NCI-H146 (cell line): ENCODE results near the gene RRN3.
"Not testable (repeated sequence)": the region's sequence is repeated elsewhere in the genome, so short reads cannot be mapped to it uniquely, and the experiment has no call there.

Experiments
- DNase-seq: peaks from one replicate; lab custom pipeline; 2025; lab: John Stamatoyannopoulos, UW

RRN3 gene, protein sequence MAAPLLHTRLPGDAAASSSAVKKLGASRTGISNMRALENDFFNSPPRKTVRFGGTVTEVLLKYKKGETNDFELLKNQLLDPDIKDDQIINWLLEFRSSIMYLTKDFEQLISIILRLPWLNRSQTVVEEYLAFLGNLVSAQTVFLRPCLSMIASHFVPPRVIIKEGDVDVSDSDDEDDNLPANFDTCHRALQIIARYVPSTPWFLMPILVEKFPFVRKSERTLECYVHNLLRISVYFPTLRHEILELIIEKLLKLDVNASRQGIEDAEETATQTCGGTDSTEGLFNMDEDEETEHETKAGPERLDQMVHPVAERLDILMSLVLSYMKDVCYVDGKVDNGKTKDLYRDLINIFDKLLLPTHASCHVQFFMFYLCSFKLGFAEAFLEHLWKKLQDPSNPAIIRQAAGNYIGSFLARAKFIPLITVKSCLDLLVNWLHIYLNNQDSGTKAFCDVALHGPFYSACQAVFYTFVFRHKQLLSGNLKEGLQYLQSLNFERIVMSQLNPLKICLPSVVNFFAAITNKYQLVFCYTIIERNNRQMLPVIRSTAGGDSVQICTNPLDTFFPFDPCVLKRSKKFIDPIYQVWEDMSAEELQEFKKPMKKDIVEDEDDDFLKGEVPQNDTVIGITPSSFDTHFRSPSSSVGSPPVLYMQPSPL

DNA sequence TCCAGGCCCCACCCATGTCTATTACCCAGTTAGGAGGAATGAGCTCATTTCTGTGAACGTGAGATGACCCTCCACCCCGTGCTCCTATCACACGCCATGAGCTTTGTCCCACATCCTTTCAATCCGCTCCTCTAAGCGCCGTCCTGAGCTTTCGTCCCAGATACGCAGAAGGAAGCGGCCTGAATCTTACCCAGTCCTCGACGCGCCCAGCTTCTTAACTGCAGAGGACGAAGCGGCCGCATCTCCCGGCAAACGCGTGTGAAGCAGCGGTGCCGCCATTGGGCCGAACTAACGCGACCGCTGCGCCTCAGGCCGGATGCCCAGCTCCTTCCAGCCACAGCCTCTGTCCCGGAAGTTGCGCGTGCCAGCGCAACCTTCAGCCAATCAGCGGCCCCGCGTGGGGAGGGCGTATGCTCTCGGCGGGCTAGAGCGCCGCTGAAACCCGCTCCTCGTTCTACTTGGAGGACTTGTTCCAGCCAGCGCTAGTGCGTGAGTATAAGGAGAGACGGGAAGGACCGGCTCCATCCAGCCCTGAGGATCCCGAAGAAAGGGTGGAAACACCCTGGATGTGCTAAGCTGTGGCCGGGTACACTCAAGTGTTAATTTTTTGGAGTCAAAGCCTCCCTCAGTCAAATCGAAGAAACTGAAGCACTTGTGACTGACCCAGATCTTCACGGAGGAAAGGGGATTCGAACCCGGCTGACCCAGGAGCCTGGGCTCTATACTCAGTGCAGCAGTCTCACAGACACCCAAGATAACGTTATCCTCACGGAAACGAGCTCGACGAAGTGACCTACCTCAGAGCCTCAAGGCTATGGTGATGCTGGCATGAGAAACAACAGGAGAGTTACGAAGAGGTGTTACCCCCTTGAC is at the start of gene RRN3:
RRN3 (minus strand) TSS at position 318 of the 873 bp plus-strand sequence; CDS start at position 279, 39 bp downstream.
- peak; percentile 96 for DNase-seq

DNA sequence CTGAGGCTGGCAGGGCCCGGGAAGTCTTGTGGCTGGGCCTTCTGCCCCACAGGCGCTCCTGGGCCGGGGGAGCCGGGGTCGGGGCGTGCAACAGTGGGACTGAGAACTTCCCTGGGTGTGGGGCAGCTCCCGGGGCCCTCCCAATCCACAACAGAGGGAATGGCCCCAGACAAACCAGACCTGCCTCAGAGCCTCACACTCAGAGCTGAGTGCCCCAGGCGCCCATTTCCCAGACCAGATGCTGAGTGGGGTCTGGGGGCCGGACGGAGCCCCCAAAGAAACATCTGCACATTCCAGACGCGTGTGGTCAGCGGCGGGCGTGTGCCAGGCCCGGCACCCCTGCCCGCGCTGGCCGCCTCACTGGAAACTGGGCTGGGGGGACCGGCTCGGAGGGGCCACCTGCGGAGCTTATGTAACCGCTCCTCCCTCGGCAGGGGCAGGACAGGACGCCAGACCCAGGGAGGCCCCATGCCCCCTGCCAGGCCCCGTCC is 49.6 kb upstream of the RRN3 start:
- not testable (repeated sequence) for DNase-seq

DNA sequence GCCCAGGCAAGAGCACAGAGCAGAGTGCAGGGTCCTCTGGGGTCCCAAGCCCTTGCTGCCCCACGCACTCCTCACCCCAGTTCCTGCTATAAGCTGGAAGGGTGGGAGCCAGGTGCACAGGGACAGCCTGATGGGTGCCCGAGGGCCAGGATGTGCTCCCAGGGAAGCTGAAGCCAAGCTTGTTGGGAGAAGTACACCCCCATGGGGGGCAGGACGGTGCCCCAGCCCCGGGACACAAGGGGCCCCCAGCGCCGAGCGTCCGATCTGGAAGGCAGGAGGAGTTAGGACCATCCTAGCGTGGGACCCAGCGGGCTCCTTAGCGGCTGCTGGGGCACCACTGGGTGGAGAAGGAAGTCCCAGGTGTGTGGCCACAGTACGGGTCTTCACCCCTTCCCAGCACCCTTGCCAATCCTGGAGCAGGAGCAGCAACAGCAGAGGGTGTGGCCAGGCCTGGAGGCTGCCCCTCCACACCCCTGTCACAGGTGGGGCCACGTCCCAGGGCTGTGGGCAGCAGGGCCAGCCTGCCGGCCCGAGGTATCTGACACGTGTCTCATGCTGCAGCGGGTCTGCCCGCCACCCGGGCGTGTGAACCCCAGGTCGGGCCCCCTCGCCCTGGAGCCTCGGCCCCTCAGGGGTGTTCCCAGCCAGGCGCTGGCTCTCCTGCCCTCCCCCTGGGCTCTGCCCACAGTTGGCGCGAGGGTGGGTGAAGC is 49.0 kb upstream of the RRN3 start:
- DNase-seq, result not testable (repeated sequence)

DNA sequence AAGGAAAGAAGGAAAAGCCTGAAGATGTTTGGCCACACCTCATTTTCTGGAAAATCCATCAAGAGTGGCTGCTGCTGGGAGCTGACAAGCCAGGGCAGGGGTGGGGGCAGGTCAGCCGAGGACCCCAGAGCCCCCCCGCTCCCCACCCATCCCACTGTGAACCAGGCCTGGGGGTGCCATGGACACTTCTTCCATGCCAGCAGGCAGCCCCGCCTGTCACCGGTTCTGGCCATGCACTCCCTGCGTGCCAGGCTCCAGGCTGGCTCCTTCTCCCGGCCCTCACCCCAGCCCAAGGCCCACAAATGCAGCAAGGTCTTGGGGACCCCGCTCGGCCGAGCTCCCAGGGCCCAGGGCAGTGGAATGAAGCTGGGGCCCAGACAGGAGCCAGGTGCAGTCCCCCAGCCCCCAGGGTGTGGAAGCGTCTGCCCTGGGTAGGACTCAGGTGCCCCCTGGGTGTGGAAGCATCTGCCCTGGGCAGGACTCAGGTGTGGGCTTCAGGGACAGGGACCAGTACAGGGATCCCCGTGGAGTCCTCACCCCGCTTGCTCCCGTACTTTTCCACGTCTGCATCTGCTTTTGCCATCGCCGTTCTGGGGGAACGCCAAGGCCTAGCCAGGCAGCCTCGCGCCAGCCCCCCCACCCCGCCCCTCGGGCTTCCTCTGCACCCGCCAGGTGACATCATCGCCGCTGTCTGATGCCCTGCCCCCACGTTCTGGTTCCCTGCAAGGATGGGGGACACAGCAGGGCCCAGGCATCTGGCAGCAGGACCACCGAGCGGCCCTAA is 48.2 kb upstream of the RRN3 start:
- DNase-seq, result not testable (repeated sequence)

DNA sequence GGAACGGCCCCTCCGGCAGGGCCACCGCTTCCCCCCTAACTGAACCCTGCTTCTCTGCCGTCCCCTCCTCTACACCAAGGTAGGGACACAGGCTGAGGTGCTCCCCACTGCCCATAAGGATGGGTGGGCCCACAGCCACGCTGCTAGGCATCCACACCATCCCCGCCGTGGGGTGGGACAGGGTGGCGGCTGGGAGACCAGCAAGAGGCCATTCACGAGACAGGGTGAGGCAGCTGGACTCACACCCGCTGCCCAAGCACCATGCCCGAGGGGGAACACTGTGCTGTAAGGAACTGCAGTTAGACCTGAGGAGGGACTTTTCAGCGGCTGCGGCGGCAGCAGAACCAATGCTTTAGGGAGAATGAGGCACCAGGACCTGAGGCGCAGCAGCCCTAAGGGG is 47.5 kb upstream of the RRN3 start:
- DNase-seq, result no peak

DNA sequence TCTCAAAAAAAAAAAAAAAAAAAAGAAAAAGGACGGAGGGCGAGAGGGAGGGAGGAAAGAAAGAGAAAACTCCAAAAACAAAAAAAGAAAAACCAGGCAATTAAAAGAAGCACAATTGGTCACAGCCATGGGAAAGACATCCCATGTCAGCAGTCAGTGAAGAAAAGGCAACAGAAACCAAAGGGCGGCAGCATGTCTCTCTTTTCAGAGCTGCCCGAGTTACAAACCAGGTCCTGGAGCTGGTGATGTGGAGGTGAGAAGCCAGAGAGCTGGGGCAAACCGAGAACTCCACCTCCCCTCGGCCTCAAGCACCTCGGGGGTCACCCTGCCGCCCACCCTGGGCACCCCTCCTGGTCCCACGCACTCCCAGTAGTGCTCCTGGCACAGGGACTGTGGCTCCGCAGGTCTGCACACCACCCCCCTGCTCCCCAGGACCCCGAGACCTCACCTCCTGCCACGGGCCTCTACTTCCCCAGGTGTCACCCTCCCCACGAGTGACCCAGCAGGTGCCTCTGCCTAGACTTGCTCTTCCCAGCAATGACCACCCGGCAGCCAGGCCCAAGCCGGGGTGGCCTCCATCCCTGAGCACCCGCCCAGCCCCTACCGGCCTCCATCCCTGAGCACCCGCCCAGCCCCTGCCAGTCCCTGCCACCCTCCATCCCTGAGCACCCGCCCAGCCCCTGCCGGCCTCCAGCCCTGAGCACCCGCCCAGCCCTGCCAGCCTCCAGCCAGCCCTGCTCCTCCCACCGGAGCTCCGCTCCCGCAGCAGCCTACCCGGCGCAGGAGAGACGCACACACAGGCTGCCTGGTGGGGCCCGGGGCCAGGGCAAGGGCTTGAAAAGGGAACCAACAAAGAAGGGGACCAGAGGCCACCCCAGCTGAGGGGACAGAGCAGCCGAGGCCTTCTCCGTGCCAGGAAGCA is 46.6 kb upstream of the RRN3 start:
- not testable (repeated sequence) for DNase-seq

DNA sequence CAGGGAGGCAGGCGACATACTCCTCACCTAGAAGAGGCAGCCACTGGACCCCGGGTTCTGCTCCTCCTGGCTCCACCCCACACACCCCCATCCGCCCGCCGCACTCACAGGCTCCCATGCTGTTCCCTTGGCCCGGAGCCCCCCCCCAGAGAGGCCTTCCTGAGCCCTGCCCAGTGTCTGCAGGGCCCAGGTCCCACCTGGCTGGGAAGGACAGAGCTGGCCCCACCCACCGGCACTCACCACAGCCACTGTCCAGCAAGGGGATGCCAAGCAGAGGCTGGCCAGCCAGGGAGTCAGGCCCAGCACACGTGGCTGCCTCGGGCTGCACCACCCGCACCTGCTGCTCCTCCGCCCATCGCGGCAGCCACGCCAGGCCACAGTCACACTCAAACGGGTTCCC is 43.4 kb upstream of the RRN3 start:
- not testable (repeated sequence) for DNase-seq

DNA sequence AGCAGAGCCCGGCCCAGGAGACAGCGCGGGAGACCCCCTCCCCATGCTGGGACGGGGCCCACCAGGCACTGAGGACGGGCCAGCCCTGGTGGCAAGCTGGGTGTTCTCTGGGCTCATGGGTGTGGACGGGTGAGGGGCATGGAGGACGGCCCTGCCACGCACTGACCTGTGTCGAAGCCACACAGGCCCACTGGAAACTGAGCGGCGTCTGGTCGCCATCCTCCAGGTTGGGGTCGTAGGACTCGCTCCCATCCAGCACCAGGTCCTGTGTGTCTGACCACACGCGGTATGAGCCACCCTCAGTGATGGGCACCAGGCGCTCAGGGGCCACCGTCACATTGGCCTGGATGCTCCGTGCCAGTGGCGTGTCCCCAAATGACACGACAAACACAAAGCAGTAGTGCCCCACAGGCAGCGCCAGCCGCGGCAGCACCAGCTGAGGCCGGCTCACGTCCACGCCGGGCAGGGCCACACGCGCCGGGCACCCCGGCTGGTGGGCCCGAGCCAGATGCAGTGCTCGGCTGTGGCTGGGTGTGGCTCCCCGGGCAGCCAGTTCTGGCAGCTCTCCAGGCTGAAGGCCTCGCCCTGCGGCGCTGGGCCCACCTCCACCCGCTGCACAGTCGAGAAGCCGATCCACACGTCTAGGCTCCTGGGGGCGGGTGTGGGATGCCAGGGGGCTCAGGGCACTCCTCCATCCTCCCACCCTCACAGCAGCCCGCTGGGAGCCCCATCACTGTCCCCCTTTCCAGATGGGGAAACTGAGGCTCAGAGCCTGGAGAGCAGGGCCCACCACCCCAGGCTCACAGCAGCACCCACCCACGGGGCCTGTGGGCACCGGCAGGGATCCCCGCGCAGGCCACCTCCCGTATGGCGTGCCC is 41.6 kb upstream of the RRN3 start:
- not testable (repeated sequence) for DNase-seq

DNA sequence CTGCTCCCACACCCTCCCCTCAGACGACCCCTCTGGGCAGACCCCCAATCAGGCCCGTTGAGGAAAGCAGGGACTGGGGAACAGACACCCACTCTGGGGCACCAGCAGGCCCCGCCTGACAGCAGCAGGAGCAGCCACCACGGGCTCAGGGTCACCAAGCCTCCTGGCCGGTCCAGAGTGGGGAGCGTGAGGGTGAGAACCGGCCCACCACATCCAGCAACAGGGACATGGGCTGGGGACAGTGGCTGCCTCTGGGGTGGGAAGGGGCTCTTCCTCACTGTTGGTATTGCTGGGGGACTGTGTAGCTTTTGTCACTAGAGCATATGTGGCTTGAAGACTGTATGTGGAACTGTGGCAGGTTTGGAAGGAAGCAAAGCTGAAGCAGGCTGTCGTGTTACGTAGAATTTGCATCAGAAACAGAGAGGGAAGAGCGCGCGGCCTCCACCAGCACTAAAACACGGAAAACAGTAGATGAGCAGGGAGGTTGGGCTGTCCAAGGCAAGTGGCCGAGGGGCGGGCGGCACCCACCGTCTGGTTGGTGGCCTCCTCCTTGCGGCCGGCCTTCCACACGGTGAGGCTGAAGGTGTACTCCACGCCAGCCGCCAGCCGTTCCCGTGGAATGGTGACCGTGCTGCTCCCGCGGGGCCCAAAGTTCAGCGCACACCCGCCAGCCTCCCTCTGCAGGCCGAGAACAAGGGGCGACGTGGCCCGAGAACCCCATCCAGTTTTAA is 40.8 kb upstream of the RRN3 start:
- DNase-seq, result not testable (repeated sequence)

DNA sequence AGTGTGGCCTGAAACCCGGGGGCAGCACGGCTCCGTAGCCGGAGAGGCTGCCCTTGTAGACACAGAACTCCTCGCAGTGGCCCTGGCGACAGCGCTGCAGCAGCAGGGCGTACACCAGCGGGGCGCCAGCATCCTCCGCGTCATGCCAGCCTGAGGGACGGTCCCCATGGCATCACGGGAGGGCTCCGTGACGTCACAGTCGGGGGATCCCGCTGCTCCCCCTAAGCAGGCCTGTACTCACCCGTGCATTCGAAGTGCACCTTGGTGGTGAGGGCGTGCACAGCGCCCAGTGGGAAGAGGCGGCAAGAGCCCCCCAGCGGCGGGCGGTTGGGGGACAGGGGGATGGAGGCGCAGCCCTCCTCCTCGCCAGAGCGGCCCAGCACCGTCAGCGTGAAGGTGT is 39.5 kb upstream of the RRN3 start:
- not testable (repeated sequence) for DNase-seq

DNA sequence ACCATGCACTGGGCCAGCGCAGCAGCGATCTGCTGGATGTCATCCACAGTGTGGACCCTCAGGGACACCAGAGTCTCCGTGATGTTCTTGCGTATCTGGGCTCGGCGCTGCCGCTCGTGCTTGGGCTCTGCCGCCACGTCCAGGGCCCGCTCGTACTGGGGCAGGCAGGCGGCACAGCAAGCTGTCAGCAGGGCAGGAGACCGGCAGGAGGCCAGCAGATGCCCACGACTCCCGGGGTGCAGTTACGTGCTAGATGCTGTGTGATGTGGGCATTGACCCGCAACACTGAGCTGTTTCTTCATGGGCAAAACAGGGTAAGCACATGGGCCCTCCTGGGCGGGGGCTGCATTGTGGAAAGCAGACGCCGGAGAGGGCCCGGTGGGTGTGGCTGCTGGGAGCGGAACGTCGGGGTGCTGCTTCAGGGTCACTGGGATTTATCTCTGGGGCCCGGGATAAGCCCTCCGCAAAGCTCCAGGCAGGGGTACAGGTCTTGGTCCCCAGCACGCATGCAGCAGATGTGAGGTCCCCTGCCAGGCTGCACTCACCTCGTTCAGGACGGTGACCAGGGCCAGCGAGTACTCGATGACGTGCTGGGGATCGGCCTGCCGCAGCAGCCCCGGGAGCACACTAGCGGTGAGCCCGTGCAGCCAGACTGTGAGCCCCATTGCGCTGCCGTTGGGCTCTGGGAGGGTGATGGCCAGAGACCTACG is 38.8 kb upstream of the RRN3 start:
- not testable (repeated sequence) for DNase-seq

DNA sequence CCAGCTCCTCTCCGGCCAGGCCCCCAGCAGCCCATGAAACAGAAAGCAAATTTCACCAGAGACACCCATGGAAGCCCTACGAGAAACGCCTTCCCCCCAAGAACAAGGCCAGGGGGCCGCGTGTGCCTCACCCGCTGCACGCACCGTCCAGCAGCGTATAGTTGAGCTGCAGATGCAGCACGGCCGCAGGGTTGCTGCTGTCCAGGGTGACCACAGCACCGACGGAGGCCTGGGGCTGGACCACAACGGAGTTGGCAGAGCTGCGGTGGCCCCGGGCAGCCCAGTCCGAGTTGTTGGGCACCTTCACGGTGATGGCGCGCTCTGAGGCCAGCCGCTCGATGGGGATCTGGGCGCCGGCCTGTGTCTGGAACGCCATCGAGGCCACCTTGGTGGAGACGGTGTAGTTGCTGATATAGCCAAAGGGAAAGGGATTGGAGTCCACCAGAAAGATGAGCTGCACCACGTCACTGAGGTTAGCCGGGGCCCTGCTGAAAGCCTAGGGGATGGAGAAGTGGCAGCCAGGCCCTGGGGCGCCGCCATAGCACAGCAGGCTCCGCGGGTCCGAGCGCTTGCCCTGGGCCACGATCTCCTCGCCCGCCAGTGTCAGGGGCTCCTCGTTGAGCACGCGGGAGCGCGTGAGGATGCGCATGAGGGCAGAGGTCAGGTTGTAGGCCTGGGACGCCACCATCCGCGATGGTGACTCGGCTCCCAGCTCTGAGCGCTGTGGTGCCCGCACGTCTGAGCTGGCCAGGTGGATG is 37.0 kb upstream of the RRN3 start:
- DNase-seq, result not testable (repeated sequence)

DNA sequence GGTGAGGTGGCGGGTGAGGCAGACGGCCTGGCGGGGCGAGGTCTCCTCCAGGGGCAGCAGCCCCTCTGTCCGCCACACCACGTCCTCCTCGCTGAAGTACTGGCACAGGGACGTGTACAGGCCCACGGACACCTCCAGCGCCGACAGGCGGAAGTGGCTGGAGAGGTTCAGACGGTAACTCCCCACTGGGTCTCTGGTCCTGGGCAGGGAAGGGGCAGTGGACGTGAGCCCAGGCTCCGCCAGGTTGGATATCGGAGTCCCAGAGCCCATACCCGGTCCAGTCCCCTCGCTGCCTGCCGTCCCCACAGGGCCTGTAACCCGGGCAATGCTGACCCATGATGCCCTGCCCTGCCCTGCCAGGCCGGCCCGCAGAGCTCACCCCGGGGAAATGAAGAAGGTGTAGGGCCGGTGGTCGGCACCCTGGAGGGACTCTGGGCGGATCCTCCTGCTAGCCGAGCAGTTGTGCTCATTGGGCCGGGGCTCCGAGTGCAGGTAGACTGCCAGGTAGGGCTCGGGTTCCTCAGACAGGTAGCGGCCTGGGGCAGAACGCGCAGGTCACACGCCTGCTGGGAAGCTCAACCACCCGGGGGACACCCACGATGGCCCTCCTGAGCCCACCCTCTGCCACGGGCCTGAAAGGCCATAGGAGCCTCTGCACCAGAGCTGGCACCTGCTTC is 36.3 kb upstream of the RRN3 start:
- not testable (repeated sequence) for DNase-seq

DNA sequence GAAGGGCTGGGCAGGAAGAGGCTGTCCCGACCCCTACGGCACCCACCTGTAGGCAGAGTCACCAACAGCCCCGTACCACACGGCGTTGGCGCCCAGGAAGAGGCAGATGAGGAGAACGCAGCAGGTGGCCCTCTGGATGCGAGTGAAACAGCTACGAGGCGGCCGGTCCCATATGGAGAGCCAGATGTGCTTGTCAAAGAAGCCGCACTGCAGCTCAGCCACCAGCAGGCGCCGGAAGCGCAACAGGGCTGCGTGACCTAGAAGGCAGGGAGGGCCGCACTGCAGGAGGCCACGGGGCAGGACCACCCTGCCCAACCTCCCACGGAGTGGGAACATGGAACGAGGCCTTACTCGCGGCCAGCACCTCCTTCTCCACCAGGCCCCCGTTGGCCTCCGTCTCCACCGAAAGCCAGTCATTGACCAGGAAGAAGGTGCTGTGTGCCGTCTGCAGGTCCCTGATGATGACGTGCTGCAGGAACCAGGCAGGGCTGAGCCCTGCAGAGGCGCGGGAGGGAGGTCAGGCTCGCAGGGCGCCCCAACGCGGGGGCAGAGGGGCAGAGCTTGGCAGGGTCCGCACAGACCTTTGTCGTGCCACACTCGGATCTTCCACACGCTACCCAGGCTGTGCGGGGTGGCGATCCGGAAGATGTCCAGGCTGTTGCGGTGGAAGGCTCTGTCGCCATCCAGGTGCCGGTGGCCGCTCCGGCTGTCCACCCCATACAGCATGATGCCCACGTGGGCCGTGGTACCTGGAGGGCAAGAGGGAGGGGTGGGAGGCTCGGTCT is 33.8 kb upstream of the RRN3 start:
- DNase-seq, result not testable (repeated sequence)

DNA sequence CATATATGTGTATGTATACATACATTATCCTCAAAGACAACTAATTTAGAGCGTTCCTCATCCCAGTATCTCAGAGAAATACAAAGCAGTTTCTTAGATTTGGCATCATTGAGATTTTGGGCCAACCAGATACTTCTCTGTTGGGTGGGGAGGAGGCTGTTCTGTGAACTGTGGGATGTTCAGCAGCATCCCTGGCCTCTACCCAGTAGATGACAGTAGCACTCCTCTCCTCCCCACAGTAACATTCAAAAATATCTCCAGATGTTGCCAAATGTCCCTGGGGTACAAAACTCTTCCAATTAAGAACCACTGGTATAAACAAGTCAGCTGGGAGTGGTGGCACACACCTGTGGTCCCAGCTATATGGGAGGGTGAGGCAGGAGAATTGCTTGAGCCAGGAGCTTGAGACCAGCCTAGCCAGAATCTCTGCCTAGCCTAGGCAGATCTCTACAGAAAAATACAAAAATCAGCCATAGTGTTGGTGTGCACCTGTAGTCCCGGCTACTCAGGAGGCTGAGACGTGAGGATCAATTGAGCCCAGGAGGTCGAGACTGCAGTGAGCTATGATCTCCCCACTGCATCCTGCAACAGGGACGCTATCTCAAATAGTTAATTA is 6.4 kb upstream of the RRN3 start:
- DNase-seq, result not testable (repeated sequence)
